Hepatocyte (in vitro differentiated cells): ENCODE results near the gene ANKDD1B.

Experiments
- CTCF ChIP-seq: fragments of 200-600 bp; sonication (generic); IDR thresholded peaks from 2 replicates; pipeline ENCODE4 v1.5.1; 2016; ENCODE audit warnings: antibody characterized with exemption, mild to moderate bottlenecking; ENCODE audit not compliant: poor library complexity
- EZH2 ChIP-seq: fragments of 200-600 bp; sonication (generic); IDR thresholded peaks from 2 replicates; pipeline ENCODE4 v1.6.1; 2016; ENCODE audit warnings: antibody characterized with exemption, mild to moderate bottlenecking, borderline replicate concordance
- EZH2phosphoT487 ChIP-seq: fragments of 200-600 bp; sonication (generic); IDR thresholded peaks from one replicate; pipeline ENCODE4 v1.6.1; 2018; ENCODE audit warnings: antibody characterized with exemption, mild to moderate bottlenecking, low read depth, moderate library complexity; ENCODE audit not compliant: unreplicated experiment, severe bottlenecking

- TF ChIP-seq CTCF (no peak), EZH2phosphoT487 (no peak), EZH2 (no peak)
Measured at GRCh38 chr5:75686480-75686879, 75.2 kb downstream of the ANKDD1B start.
